ENCODE results near the gene PDP2.

Gene PDP2

DNA sequence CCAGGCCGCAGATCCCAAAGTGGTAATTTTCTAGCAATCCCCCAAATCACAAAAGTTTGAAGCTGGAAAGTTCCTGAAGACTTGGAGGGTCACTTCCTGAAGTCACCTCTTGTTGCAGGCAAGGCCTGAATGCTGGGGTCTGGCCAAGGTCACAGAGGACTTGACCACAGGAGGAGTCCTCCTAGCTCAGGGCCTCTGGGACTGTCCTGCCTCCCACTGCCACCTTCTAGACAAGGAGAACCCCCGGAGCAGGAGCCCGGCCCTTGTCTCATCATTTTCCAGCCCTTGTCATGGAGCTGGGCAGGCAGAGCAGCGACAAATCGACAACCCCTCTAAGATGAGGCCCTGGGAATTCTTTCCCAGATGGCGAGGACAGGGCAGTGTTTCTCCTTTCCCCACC lies 38.0 kb downstream of the PDP2 start:
- ChIA-PET CTCF (interaction anchor here (1.1 to 1.7 kb wide), 3 partner anchors 8 to 46 kb away, joined by 4 to 12 read pairs (median 5); no protein-coding TSS in a partner anchor), POLR2A (interaction anchor here (0.6 to 1.5 kb wide), 2 partner anchors 15 to 18 kb away, joined by 3 to 4 read pairs; no protein-coding TSS in a partner anchor)
- no peak for DNase-seq (ENCODE audit: extremely low spot score)
- TF ChIP-seq L3MBTL2 (conservative IDR thresholded peaks at IDR 0.05) = no peak
- TF ChIP-seq CTBP1 (IDR thresholded peaks at IDR 0.05; ENCODE audit: borderline replicate concordance) = no peak
- no peak for TF ChIP-seq HDGF (IDR thresholded peaks at IDR 0.05; ENCODE audit: borderline replicate concordance)
- no peak for TF ChIP-seq TARDBP (IDR thresholded peaks at IDR 0.05)
- no peak for TF ChIP-seq FOXK2 (IDR thresholded peaks at IDR 0.05)
- no peak for TF ChIP-seq LEF1 (IDR thresholded peaks at IDR 0.05; ENCODE audit: borderline replicate concordance)
- TF ChIP-seq FOXA1 (IDR thresholded peaks at IDR 0.05) = no peak
- TF ChIP-seq FOXM1 (IDR thresholded peaks at IDR 0.05; ENCODE audit: borderline replicate concordance) = no peak
- no peak for TF ChIP-seq ARNT (IDR thresholded peaks at IDR 0.05)

GRCh38 chr16:66918803-66919568 lies 38.7 kb downstream of the PDP2 start, which contains the start of gene CDH16:
Gene CDH16 (minus strand): TSS chr16:66918885. CDS start chr16:66918065, 820 bp downstream.
- POLR2A ChIA-PET = interaction anchor here (0.6 to 1.5 kb wide), 3 partner anchors 8 to 19 kb away, joined by 3 to 4 read pairs (median 4); no protein-coding TSS in a partner anchor
- no peak for DNase-seq (ENCODE audit: extremely low spot score)
- CTCF ChIA-PET = interaction anchor here (0.7 to 1.7 kb wide), 5 partner anchors 9 to 46 kb away, joined by 3 to 12 read pairs (median 4); no protein-coding TSS in a partner anchor
- no peak for TF ChIP-seq BHLHE40 (IDR thresholded peaks at IDR 0.05; ENCODE audit: borderline replicate concordance)
- TF ChIP-seq LEF1 (IDR thresholded peaks at IDR 0.05; ENCODE audit: borderline replicate concordance) = no peak
- TF ChIP-seq SP1 (IDR thresholded peaks at IDR 0.05) = no peak

GRCh38 chr16:66919569-66920298 lies 39.4 kb downstream of the PDP2 start:
- ChIA-PET CTCF (interaction anchor here (0.6 to 1.6 kb wide), 4 partner anchors 10 to 1018 kb away, joined by 3 to 12 read pairs (median 3); no protein-coding TSS in a partner anchor), POLR2A (interaction anchor here (1.5 kb wide), 2 partner anchors 9 to 19 kb away, joined by 4 read pairs; no protein-coding TSS in a partner anchor)
- DNase-seq (ENCODE audit: extremely low spot score) = no peak
- TF ChIP-seq TARDBP (IDR thresholded peaks at IDR 0.05) (no peak), LEF1 (IDR thresholded peaks at IDR 0.05; ENCODE audit: borderline replicate concordance) (no peak), ELF4 (IDR thresholded peaks at IDR 0.05) (no peak), SP1 (IDR thresholded peaks at IDR 0.05) (no peak), CTBP1 (IDR thresholded peaks at IDR 0.05; ENCODE audit: borderline replicate concordance) (no peak), FOXM1 (IDR thresholded peaks at IDR 0.05; ENCODE audit: borderline replicate concordance) (no peak), FOXA1 (IDR thresholded peaks at IDR 0.05) (no peak)

DNA sequence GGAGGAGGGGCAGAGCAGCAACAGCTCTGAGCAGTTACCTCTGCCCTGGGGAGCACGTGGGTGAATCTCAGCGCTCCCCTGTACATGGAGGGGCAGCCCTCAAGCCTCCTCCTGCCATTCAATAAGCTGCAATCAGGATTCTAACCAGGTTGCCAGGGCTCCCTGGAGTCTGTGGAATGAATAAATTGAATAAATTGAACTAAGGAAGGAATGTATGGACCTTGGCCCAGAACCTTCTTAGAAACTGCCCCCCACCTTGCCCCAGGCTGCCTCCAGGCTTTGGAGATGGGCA lies 39.9 kb downstream of the PDP2 start:
- no peak for TF ChIP-seq NFRKB (IDR thresholded peaks at IDR 0.05)
- TF ChIP-seq LEF1 (IDR thresholded peaks at IDR 0.05; ENCODE audit: borderline replicate concordance) = no peak
- no peak for TF ChIP-seq SUZ12 (IDR thresholded peaks at IDR 0.05)
- TF ChIP-seq ELF4 (IDR thresholded peaks at IDR 0.05) = no peak
- no peak for TF ChIP-seq CTBP1 (IDR thresholded peaks at IDR 0.05; ENCODE audit: borderline replicate concordance)
- TF ChIP-seq TARDBP (IDR thresholded peaks at IDR 0.05) = no peak
- no peak for TF ChIP-seq ZNF384 (IDR thresholded peaks at IDR 0.05)
- TF ChIP-seq SP1 (IDR thresholded peaks at IDR 0.05) = no peak
- no peak for TF ChIP-seq FOXA1 (IDR thresholded peaks at IDR 0.05)
- no peak for TF ChIP-seq FOXM1 (IDR thresholded peaks at IDR 0.05; ENCODE audit: borderline replicate concordance)
- no peak for TF ChIP-seq FOXK2 (IDR thresholded peaks at IDR 0.05)
- TF ChIP-seq HDGF (IDR thresholded peaks at IDR 0.05; ENCODE audit: borderline replicate concordance) = no peak
- no peak for TF ChIP-seq ARNT (IDR thresholded peaks at IDR 0.05)
- no peak for TF ChIP-seq L3MBTL2 (conservative IDR thresholded peaks at IDR 0.05)
- TF ChIP-seq, protein P1, sequence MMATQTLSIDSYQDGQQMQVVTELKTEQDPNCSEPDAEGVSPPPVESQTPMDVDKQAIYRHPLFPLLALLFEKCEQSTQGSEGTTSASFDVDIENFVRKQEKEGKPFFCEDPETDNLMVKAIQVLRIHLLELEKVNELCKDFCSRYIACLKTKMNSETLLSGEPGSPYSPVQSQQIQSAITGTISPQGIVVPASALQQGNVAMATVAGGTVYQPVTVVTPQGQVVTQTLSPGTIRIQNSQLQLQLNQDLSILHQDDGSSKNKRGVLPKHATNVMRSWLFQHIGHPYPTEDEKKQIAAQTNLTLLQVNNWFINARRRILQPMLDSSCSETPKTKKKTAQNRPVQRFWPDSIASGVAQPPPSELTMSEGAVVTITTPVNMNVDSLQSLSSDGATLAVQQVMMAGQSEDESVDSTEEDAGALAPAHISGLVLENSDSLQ (IDR thresholded peaks at IDR 0.05) = no peak
- no peak for TF ChIP-seq BHLHE40 (IDR thresholded peaks at IDR 0.05; ENCODE audit: borderline replicate concordance)
- CTCF ChIA-PET = interaction anchor here (0.6 kb wide), 1 partner anchor 1018 kb away, joined by 3 read pairs; no protein-coding TSS in a partner anchor
- DNase-seq (ENCODE audit: extremely low spot score) = no peak
- POLR2A ChIA-PET = interaction anchor here (1.5 kb wide), 1 partner anchor 10 kb away, joined by 4 read pairs; no protein-coding TSS in a partner anchor

GRCh38 chr16:66920924-66921680 lies 40.8 kb downstream of the PDP2 start:
- no peak for TF ChIP-seq FOXM1 (IDR thresholded peaks at IDR 0.05; ENCODE audit: borderline replicate concordance)
- TF ChIP-seq ARNT (IDR thresholded peaks at IDR 0.05) = no peak
- no peak for TF ChIP-seq TARDBP (IDR thresholded peaks at IDR 0.05)
- TF ChIP-seq LEF1 (IDR thresholded peaks at IDR 0.05; ENCODE audit: borderline replicate concordance) = no peak
- TF ChIP-seq, protein P1 (IDR thresholded peaks at IDR 0.05) = no peak
- no peak for TF ChIP-seq SUZ12 (IDR thresholded peaks at IDR 0.05)
- no peak for TF ChIP-seq ZNF384 (IDR thresholded peaks at IDR 0.05)
- TF ChIP-seq L3MBTL2 (conservative IDR thresholded peaks at IDR 0.05) = no peak
- TF ChIP-seq HDGF (IDR thresholded peaks at IDR 0.05; ENCODE audit: borderline replicate concordance) = no peak
- no peak for TF ChIP-seq CTBP1 (IDR thresholded peaks at IDR 0.05; ENCODE audit: borderline replicate concordance)
- no peak for TF ChIP-seq BHLHE40 (IDR thresholded peaks at IDR 0.05; ENCODE audit: borderline replicate concordance)
- TF ChIP-seq FOXK2 (IDR thresholded peaks at IDR 0.05) = no peak
- no peak for TF ChIP-seq ELF4 (IDR thresholded peaks at IDR 0.05)
- TF ChIP-seq NFRKB (IDR thresholded peaks at IDR 0.05) = no peak
- DNase-seq (ENCODE audit: extremely low spot score) = no peak
- POLR2A ChIA-PET = interaction anchor here (1.5 kb wide), 1 partner anchor 41 kb away, joined by 4 read pairs; the partner anchor contains the start of gene PDP2
- CTCF ChIA-PET = interaction anchor here (0.8 to 0.9 kb wide), 2 partner anchors 11 to 224 kb away, joined by 3 read pairs; no protein-coding TSS in a partner anchor
